Measurements from ENCODE around the gene FBXL16.
A peak's percentile ranks its signal among the peaks of the same experiment; 100 is the strongest.

The FBXL16 gene

DNA sequence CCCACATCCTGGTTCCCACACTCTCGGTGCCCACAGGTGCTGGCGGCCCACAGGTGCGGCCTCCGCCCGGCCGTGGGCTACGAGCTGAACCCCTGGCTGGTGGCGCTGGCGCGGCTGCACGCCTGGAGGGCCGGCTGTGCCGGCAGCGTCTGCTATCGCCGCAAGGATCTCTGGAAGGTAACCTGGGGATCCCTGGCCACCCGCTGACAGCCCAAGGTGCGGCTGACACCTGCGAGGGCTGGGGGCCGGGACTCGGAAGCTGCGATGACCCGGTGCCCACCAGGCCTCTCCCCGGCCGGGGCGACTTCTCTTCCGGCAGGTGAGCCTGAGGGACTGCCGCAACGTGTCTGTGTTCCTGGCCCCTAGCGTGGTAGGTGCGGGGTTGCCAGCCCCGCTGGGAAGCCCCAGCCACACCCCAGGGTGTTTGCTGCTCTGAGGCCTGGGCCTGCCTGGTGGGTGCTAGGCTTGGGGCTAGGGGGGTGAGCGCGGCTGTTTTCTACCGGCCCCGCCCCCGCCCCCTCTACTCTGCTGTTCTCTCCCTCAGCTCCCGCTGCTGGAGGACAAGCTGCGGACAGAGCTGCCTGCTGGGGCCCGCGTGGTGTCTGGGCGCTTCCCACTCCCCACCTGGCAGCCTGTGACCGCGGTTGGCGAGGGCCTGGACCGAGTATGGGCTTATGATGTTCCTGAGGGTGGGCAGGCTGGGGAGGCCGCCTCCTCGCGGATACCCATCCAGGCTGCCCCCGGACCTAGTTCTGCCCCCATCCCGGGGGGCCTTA, 16.4 kb upstream of the FBXL16 start:
- DNase-seq, result peak; percentile 53

DNA sequence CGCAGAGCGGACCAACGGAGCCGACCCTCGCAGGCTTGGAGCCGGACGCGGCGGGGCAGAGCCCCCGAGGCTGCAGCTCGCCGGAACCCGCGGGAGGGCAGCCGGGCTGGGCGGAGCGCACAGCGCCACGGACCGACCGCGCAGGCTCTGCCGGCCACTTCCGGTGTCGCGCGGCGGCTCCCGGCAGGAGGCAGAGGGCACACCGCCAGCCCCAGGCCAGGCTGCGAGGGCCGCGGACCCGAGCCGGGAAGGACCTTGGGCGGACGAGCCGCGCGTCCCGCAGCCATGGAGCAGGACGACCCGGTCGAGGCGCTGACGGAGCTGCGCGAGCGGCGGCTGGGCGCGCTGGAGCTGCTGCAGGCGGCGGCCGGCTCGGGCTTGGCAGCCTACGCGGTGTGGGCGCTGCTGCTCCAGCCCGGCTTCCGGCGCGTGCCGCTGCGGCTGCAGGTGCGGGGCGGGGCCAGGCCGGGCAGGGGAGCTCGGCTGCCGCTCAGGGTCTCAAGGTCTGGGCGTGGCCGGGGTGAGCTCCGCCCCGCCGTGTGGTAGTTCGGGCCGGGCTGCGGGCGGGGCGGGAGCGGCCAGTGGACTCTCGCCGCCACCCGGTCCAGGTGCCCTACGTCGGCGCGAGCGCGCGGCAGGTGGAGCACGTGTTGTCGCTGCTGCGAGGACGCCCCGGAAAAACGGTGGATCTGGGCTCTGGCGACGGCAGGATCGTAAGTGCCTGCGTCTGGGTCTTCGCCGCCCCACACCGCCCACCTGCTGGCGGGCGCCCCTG, 15.6 kb upstream of the FBXL16 start, which contains the start of gene ANTKMT:
Gene ANTKMT (plus strand): TSS at position 157 of the 775 bp plus-strand sequence. CDS start 129 bp downstream, at position 286.
- DNase-seq, result peak; percentile 85

DNA sequence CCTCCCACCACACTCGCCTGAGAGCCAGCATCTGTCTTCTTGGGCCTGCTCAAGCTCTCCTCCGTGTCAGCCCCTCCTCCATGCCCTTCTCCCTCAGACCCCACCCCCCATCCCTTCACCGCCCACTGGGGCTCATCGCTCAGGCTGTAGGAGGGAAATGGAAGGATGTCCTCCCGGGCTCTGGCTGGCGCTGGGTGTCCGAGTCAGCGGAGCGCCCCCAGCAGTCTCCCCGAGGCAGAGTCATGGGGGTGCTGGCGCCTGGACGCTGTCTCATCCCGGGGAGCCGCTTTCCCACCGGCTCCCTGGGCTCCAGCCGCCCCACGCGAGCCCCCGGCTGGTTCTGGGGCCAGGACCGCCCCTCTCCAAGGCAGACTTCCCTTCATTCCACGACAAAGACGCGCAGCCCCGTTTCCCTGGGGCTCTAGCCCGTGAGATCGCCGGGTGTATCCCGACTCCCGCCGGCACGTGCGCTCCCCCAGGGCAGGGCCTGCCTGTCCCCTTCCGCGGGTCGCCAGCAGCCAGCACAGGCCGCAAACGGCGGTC, 14.9 kb upstream of the FBXL16 start:
- peak; percentile 35 for DNase-seq

DNA sequence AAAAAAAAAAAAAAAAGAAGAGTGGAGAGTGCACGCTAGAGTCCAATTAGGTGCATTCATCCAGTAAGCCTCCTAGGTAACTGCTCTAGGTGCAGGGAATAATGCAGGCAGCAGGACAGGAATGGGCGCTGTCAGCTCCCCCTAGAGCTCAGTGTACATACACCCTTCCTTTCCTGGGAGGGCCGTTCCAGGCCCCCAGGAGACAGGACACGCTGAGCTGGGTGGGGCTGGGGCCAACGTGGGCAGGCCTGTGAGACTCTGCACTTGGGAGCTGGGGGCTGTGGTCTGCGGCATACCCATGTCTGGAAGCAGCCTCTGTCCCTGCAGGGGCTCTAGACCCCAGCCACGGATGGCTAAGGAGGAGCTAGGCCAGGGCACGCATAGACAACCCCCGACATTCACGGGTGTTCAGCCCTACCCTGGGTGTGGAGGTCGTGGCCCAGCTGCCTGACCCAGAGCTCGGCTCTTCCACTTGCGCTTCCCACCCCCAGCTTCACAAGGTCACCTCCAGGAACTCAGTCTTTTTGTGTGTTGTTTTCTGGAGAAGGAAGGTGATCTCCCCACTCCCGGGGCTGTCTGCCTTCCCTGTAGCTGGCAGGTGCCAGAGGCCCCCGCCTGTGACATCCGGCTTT, 14.3 kb upstream of the FBXL16 start:
- no peak for DNase-seq

DNA sequence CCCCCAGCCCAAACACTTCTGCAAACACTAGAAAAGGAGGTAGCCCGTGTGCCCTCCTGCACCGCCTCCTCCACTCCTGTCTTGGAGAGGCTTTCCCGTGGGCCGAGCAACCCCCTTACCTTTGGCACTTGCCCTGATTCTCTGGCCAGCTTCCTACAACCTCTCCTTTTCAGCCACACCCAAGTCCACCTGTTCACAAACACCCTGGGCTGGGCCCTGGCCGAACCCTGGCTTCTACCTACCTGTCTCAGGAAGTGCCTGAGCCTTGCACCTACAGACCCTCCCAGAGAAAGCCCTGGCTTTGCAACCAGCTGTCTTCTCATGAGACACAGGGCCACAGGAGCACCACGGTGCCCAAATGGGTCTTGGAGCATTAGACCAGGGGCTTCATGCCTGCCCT, 13.3 kb upstream of the FBXL16 start:
- DNase-seq, result no peak

DNA sequence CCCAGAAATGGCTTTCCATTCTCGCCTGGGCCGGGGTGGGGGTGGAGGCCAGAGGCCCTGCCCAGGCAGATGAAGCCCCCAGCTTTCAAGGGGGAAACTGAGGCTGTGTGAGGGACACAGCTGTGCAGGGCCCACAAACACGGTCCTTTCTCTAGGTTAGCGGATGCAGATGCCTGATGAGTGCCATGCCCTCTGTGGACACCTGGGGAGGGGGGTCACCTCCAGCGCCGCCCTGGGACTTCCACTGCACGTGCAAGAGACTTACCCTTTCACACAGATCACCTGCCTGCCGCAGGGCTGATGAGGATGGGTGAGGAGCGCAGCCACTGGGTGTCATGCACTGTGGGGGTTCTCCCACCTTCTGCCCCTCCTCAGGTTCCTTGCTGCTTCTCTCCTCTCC, 12.8 kb upstream of the FBXL16 start:
- DNase-seq, result no peak

DNA sequence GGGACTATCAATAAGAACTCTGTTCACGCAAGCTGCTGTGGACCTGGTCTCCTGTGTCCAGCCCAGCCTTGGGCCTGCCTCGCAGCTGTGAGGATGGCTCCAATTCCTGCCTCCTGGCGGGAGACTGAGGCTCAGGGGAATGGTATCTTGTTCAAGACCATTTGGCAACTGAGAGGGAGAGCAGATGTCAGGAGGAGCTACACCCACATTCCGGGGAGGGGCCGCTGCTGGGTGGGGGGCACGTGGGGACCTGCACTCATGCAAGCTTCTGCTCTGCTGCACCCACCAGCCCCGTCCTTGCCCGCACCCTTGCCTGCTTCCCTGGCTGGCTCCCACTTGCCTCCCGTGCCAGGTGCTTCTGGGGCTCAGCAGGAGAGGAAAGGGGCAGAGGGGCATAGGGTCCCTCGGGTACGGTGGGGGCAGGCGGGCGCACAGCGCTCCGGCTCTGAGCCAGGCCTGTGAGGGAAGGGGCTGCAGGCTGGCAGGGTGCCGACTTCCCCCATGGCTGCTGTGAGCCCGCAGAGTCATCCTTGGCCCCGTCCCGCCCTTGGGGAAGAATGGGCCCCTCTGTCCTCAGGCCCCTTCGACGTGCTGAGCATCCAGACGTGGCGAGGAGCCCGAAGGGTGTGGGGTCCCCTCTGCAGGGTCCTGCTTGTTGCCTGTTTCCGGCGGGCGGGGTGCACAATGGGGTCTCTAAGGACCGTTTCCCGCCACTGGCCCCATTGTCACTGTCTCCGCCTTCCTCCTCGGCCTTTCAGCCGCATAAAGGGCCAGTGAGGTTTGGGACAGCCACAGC, 12.0 kb upstream of the FBXL16 start:
- DNase-seq, result no peak

DNA sequence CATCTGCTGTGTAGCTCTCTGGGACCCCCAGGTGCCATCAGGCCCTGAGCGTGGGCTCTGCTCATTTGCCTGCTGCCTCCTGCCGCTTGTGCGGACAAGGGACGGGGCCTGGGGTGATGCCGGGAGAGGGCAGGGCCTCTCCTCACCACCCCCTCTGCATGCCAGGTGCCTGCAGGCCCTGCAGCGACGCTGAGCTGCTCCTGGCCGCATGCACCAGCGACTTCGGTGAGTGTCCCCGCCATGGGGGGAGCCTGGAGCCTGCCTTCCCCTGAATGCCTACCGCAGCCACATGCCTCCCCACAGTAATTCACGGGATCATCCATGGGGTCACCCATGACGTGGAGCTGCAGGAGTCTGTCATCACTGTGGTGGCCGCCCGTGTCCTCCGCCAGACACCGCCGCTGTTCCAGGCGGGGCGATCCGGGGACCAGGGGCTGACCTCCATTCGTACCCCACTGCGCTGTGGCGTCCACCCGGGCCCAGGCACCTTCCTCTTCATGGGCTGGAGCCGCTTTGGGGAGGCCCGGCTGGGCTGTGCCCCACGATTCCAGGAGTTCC, 11.2 kb upstream of the FBXL16 start:
- DNase-seq, result no peak

DNA sequence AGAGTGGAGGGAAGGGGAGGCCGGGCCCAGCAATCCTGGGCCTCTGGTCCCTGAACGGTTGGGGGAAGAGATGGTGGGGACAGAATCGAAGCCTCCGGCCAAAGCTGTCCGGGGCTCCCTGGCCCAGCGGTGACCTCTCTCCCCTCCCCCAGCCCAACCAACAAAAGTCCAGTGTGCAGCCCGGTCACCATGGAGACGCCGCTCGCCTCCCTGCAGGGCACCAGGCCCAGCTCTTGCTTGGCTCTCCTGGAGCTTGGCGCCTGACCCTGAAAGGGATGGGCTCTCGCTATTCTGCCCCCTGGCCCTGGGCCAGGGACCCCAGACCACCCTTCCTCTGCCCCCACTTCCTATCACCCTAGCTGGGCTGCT, 10.6 kb upstream of the FBXL16 start:
- DNase-seq, result no peak

DNA sequence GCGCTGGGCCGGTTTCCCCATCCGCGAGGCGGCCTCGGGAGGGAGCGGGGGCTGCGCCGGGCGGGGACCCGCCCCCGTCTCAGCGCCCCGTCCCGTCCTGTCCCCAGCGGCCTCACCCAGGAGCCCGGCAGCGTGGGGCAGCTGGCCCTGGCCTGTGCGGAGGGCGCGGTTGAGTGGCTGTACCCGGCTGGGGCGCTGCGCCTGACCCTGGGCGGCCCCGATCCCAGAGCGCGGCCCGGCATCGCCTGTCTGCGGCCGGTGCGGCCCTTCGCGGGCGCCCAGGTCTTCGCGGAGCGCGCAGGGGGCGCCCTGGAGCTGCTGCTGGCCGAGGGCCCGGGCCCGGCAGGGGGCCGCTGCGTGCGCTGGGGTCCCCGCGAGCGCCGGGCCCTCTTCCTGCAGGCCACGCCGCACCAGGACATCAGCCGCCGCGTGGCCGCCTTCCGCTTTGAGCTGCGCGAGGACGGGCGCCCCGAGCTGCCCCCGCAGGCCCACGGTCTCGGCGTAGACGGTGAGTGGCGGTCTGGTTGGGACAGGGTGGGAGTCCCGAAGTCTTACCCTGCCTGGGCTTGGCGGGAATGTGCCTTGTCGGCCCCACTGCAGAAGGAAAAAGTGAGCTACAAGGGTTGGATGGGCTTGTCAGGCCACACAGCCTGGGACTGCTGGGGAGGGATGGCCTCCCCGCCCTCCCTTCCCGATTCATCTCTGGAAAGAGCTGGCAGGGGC, 10.0 kb upstream of the FBXL16 start:
- no peak for DNase-seq

DNA sequence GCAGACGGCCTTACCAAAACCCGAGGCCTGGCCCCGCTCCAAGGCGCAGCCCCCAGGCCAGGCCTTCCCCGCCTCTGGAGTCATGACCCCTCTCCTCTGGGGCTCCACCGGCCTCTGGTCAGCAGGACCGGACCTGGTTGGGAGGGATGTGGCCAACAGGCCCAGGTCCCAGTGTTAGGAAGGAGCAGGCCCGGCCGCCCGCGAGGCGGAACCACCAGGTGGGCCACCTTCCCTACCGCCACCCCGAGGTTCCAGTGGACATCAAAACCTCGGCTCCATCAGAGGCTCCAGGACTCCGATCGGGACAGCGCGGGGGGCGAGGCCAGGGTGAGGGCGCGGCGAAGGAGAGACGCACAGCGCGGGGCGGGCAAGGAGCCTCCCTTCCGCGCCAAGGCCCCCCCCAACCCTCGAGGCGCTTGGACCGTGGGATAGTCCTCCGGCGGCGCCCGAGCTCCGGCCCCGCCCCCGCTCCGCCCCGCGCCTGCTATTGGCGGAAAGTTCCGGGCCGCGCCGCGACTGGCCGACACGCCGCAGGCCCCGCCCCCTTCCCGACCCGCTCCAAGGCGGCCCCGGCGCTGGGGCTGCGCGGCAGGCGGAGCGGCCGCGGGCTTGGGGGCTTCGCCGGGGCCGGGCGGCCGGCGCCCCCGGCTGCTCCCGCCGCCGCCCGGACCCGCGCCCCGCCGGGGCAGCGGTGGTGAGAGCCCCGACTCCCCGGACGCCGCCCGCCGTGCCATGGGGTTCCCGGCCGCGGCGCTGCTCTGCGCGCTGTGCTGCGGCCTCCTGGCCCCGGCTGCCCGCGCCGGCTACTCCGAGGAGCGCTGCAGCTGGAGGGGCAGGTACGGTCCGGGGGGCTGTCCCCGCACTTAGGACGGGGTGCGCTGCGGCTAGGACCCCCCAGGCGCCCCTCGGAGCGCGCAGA, 9.2 kb upstream of the FBXL16 start, which contains the start of gene METRN:
Gene METRN (plus strand): TSS at position 561 of the 919 bp plus-strand sequence. CDS start 172 bp downstream, at position 733.
- peak; percentile 91 for DNase-seq

DNA sequence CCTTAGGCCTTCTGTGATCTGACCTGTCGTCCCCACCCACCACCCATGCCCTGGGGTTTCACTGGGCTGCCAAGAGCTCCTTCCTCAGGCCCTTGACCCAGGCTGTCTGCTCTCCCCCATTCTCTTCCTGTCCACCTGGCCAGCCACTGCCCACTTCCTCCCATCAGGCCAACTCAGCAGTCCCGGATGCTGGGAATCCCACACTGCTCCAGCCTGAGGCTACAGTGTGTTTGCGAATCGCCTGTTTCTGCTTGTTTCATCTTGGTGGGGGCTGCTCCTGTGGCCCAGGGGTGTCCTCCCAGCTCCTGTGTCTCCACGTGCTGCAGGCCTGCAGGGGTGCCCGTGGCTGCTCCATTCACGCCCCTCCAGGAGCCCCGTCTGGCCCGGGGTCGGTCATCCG, 8.5 kb upstream of the FBXL16 start:
- DNase-seq, result no peak

DNA sequence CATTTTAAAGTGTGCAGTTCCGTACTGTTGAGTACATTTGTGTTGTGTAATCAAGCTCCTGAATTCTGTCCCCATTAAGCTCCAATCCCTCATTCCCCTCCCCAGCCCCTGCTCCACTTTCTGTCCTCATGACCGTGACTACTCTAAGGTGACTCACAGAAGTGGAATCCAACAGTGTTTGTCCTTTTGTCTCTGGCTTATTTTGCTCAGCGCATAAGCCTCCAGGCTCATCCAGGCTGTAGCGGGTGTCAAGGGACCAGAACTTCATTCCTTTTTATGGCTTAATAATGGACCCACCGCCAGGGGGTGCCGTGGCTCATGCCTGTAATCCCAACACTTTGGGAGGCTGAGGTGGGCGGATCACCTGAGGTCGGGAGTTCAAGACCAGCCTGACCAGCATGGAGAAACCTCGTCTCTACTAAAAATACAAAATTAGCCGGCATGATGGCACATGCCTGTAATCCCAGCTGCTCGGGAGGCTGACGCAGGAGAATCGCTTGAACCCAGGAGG, 7.2 kb upstream of the FBXL16 start:
- DNase-seq, result peak; percentile 55

DNA sequence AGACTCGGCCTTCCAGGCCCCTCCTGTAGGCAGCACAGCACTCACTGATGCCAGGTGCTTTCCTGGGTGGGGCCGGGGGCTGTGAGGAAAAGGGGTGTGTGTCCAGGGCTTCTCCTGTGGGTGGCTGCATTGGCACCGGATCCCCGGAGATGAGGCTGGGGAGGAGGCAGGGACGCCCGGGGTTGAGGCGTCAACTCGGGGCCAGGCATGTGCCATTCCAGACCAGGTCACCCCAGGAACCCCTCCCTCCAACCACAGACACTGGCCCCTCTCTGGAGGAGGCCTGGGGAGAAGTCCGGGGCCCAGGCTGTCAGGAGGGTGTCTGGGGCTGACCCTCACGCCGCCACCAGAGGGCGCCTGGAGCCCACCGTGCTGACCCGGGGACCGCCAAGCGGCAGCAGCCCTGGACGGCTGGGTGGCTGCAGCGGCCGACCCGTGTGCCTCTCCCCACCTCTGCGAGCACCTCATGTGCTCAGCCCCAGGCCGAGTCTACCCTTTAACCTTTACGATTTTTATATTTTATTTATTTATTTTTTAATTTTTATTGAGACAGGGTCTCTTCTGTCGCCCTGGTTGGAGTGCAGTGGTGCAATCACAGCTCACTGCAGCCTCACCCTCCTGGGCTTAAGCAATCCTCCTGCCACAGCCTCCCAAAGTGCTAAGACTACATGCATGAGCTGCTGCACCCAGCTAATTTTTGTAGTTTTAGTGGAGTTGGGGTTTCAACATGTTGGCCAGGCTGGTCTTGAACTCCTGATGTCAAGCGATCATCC, 6.1 kb upstream of the FBXL16 start:
- DNase-seq, result peak; percentile 82

DNA sequence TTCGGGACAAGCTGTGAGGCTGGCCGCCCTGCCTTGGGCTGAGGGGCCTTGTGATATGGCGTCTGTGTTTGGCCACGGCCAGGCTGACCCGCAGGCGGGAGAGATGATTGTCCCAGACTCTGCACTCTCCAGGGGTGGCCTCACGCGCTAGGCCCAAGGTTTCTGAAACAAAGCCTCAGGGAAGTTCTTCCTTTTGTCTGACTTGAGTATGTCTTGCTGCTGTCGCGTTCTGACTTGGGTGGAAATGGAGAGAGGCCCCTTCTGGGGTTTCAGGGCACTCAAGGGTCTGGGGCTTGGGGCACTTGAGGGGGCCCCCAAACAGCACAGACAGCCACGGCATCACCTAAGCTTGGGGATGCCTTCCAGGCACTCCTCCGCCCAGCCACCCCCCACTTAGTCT, 5.5 kb upstream of the FBXL16 start:
- DNase-seq, result no peak

DNA sequence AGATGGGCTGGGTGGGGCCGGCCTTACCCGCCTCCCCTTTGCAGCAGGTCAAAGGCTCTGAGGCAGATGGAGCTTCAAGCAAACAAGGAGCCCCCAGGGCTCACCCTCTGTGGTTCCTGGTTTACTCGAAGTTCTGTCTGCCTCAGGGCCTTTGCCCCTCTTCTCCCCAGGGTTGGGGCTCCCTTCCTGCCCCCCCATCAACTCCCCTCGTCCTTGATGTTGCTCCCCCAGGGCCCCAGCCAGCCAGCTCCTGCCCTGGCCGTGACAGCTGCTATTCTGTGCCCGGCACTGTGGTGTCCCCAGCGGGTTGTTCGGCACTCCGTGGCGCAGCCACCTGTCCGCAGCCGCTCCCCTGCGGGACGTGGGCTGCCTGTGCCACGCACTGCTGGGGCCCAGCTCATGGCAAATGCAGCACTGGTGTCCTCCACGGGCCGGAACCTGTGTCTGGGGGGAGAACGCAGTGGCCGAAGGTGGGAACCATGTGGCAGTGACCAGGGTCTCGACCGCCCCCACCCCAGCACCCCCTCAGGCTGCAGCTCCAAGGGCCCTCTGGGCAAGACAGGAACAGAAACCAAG, 5.0 kb upstream of the FBXL16 start:
- DNase-seq, result no peak

DNA sequence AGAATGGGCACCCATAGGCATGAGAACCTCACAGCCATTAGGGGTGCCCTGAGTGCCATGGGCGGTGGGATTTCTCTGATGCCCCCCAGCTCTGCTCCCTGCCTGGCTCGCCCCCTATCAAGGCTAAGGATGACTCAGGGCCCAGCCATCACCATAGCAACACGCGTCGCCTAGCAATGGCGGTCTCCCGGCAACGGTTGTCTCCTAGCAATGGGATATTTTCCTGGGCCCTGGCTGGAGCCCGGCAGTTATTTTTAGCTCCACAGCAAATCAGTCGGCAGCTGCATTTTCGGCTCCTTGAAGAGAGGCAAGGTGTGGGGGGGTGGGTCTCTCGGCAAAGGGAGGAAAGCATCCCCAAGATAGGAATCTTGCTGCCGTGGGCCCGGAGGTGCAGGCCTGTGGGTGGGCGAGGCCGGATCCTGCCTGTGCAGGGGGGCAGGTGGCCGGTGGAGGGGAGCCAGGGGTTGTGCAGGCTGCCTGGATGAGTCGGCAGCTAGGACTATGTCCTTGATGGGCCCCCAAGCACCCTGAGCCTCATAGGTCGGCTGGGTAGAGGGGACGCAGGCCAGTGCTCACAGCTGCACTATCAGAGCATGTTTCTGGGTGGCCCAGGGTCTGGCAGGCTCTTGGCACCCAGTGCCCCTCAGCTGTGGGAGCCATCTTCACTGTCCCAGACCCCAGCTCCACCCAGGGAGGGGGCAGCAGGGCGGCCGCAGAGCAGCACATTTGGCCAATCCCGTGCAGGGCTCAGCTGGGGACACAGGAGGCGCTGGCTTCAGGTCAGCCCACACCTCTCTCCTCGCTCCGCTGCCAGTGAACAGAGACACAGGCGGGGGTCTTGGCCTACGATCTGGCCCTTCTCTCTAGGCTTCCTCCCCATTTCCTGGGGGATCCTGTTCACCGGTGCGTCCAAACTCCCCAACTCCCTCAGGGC, 4.2 kb upstream of the FBXL16 start:
- no peak for DNase-seq

DNA sequence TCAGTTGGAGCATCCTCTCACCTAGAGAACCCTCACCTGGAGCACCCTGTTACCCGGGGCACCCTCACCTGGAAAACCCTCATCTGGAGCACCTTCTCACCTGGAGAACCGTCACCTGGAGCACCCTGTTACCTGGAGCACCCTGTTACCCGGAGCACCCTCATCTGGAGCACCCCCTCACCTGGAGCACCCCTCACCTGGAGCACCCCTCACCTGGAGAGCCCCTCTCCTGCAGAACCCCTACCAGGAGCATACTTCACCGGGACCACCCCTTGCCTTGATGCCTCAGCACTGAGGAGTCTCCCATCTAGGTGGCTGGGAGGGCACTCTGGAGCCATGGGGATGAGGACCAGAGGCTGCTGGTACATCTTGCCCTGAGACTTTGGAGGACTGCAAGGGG, 3.4 kb upstream of the FBXL16 start:
- no peak for DNase-seq

Measured in CD4-positive, alpha-beta T cell treated with Interleukin-12 subunit alpha and Interleukin-12 subunit beta, for 1 hour (primary cell).